CD4-positive, alpha-beta T cell (primary cell): ENCODE measurements around the gene MDM4. TPM values are rescaled to one million over a fixed set of nuclear protein-coding genes. Genes with fewer than 3 reads are reported as not detected.

ENCODE experiments used
- ATAC-seq: fragments of 200-7000 bp; cut with Tn5 transposase; one replicate; pipeline ENCODE4 v1.10.0; 2022; ENCODE audit warnings: mild to moderate bottlenecking; ENCODE audit not compliant: poor library complexity
- CTCF ChIA-PET: fragments of 350-600 bp; sonication (Branson Sonifier 250); formaldehyde crosslinking; loops from one replicate; lab custom pipeline; 2021; ENCODE audit warnings: antibody characterized with exemption, inconsistent platforms; lab: Charles Lee
- POLR2A ChIA-PET: fragments of 350-600 bp; sonication (Branson Sonifier 250); formaldehyde crosslinking; loops from one replicate; lab custom pipeline; 2021; ENCODE audit warnings: antibody characterized with exemption, inconsistent platforms; lab: Charles Lee
- DNase-seq, 14 experiments: peaks; one replicate each; pipeline ENCODE4 v3.0.0-alpha.2; 2013 to 2020; ENCODE audit warnings: mixed read lengths in 2 of 14
- H3K27ac ChIP-seq, 2 donors: one replicate each; pipeline versions ENCODE4 v1.5.1 to v1.7.0; 2013; ENCODE audit warnings: low read length in 2 of 2, low read depth in 1 of 2, mild to moderate bottlenecking in 1 of 2
- H3K27me3 ChIP-seq, 2 experiments: 1 replicate in 1 of 2; 2 replicates in 1 of 2; pipeline versions ENCODE4 v1.6.1 to v1.7.0; 2013; ENCODE audit warnings: low read length in 2 of 2, control low read depth in 1 of 2, mild to moderate bottlenecking in 1 of 2, moderate library complexity in 1 of 2; ENCODE audit not compliant: insufficient read depth in 2 of 2, control insufficient read depth in 1 of 2
- H3K36me3 ChIP-seq: one replicate; pipeline ENCODE4 v1.6.1; 2013; ENCODE audit warnings: low read length, control low read depth; ENCODE audit not compliant: insufficient read depth
- H3K4me1 ChIP-seq: one replicate; pipeline ENCODE4 v1.6.1; 2013; ENCODE audit warnings: low read length, control low read depth; ENCODE audit not compliant: insufficient read depth
- H3K4me3 ChIP-seq: one replicate; pipeline ENCODE4 v1.5.1; 2013; ENCODE audit warnings: mild to moderate bottlenecking, low read length, moderate library complexity
- H3K9me3 ChIP-seq, 2 experiments: 1 replicate in 1 of 2; 2 replicates in 1 of 2; pipeline versions ENCODE4 v1.6.1 to v1.7.0; 2013; ENCODE audit warnings: low read length in 2 of 2, mild to moderate bottlenecking in 2 of 2, control low read depth in 1 of 2, moderate library complexity in 1 of 2; ENCODE audit not compliant: control insufficient read depth in 1 of 2, insufficient read depth in 1 of 2
- H3K27ac Mint-ChIP-seq: one replicate; pipeline ENCODE4 v1.8.0; 2020; ENCODE audit warnings: mixed read lengths
- H3K27me3 Mint-ChIP-seq: one replicate; pipeline ENCODE4 v1.8.0; 2021; ENCODE audit warnings: mixed read lengths
- H3K36me3 Mint-ChIP-seq: one replicate; pipeline ENCODE4 v1.8.0; 2021; ENCODE audit warnings: low read depth, mixed read lengths
- H3K4me1 Mint-ChIP-seq: one replicate; pipeline ENCODE4 v1.8.0; 2021; ENCODE audit warnings: low read depth, mixed read lengths
- H3K4me3 Mint-ChIP-seq: one replicate; pipeline ENCODE4 v1.8.0; 2020; ENCODE audit warnings: mild to moderate bottlenecking, mixed read lengths
- H3K9me3 Mint-ChIP-seq: one replicate; pipeline ENCODE4 v1.8.0; 2020; ENCODE audit warnings: mixed read lengths
- CTCF ChIP-seq: fragments of 200-600 bp; IDR thresholded peaks from one replicate; pipeline ENCODE4 v1.8.0; 2022; ENCODE audit warnings: antibody characterized with exemption, mild to moderate bottlenecking
- intact Hi-C, 2 experiments: fragments of 100-400 bp; cut with DNase I in 1 of 2; cut with micrococcal nuclease in 1 of 2; formaldehyde crosslinking; loops; one replicate each; pipeline versions ENCODE4 v1.15.1 to v1.9.0; 2023 to 2025; cut with DNase I, micrococcal nuclease
- total RNA-seq, 174 experiments: library from RNA in 2 of 174; stranded (reverse) in 2 of 174; gene quantifications; one replicate each; pipeline ENCODE4 v1.2.3 and lab custom pipeline; 2021 to 2026

MDM4 gene
- total RNA-seq, 2 experiments from 2014 or later = 260 to 266 TPM

- Histone ChIP-seq H3K4me3 (no peak overlapping the region), H3K27me3 (no peaks in the 10 kb centered on the region), H3K36me3 (no peaks in the 10 kb centered on the region), H3K27ac (no peak overlapping the region), H3K9me3 (no peaks in the 10 kb centered on the region), H3K4me1 (peaks cover 12% of the 10 kb centered on the region)
- Mint-ChIP-seq H3K4me1 (peaks cover 9% of the 10 kb centered on the region), H3K4me3 (no peak overlapping the region), H3K36me3 (peaks cover 4% of the 10 kb centered on the region), H3K27ac (no peak overlapping the region), H3K27me3 (no peaks in the 10 kb centered on the region), H3K9me3 (no peaks in the 10 kb centered on the region)
- intact Hi-C loops = no loop called here
- TF ChIP-seq CTCF = no peak
- ChIA-PET CTCF (no interaction called here), POLR2A (no interaction called here)
- ATAC-seq (no peak), DNase-seq (no peak)
Measured at GRCh38 chr1:204589409-204590038, 73.3 kb downstream of the MDM4 start.

- Histone ChIP-seq H3K27me3 (no peaks in the 10 kb centered on the region), H3K9me3 (no peaks in the 10 kb centered on the region), H3K36me3 (no peaks in the 10 kb centered on the region), H3K27ac (no peak overlapping the region), H3K4me3 (no peak overlapping the region), H3K4me1 (no peaks in the 10 kb centered on the region)
- Mint-ChIP-seq H3K36me3 (peaks cover 12% of the 10 kb centered on the region), H3K27ac (no peak overlapping the region), H3K9me3 (no peaks in the 10 kb centered on the region), H3K27me3 (no peaks in the 10 kb centered on the region), H3K4me3 (no peak overlapping the region), H3K4me1 (no peaks in the 10 kb centered on the region)
- ChIA-PET POLR2A (no interaction called here), CTCF (interaction anchor here (0.7 kb wide), 1 partner anchor 216 kb away, joined by 3 read pairs; no protein-coding TSS in a partner anchor)
- no peak for DNase-seq
- TF ChIP-seq CTCF = no peak
- no peak for ATAC-seq
- intact Hi-C loops = no loop called here
Measured at GRCh38 chr1:204591473-204592090, 75.4 kb downstream of the MDM4 start.

DNA sequence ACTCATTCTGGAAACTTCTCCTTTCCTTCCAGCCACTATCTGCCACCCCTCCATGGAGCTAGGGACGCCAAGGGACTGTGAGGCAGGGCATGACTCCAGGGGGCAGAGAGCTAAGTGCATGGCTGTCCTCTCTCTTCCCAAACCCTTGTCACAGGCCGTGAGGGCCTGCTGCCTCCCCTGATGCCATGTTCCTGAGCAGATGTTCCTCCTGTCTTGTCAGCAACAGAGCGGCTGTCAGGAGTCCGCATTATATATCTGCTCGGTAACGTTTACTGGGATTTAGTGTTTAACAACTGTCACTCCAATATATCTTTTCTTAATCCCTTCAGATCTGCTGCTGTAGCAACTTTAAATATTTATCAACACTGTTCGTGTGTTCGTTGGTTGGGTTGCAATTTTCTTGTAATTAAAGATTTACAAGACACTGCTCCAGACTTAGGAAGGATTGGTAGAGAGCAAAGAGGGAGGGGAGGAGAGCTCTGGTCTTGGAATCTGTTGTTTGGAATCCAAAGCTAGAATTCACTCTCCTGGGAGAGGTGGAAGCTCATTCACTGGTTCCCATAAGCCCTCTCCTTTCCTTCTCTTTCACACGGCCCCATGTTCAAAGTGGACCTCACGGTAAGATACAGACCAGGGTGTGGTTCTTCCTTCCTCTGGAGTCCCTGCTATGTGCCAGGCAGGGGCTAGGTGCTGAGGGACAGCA is 76.2 kb downstream of the MDM4 start:
- H3K9me3 ChIP-seq = no peaks in the 10 kb centered on the region
- no peak overlapping the region for H3K4me3 ChIP-seq
- H3K27me3 ChIP-seq = no peaks in the 10 kb centered on the region
- no peak for ATAC-seq
- DNase-seq = no peak
- no peaks in the 10 kb centered on the region for H3K9me3 Mint-ChIP-seq
- no peaks in the 10 kb centered on the region for H3K4me1 Mint-ChIP-seq
- H3K36me3 ChIP-seq = no peaks in the 10 kb centered on the region
- intact Hi-C loops = no loop called here
- H3K4me3 Mint-ChIP-seq = no peak overlapping the region
- ChIA-PET POLR2A (no interaction called here), CTCF (no interaction called here)
- TF ChIP-seq CTCF = no peak
- no peaks in the 10 kb centered on the region for H3K27me3 Mint-ChIP-seq
- H3K4me1 ChIP-seq = no peaks in the 10 kb centered on the region
- peaks cover 20% of the 10 kb centered on the region for H3K36me3 Mint-ChIP-seq
- H3K27ac ChIP-seq = no peak overlapping the region
- H3K27ac Mint-ChIP-seq = no peak overlapping the region
